HepG2 (cell line): ENCODE data around the gene DNMT3B. TPM values are rescaled to one million over a fixed set of nuclear protein-coding genes. Genes with fewer than 3 reads are reported as not detected.

ENCODE experiments used
- CHD4 ChIP-seq: fragments of 200-600 bp; sonication (generic); IDR thresholded peaks from 2 replicates; pipeline ENCODE4 v1.7.0; 2017; ENCODE audit warnings: mild to moderate bottlenecking, low read length, borderline replicate concordance
- ELF1 ChIP-seq: sonication (generic); formaldehyde crosslinking; IDR thresholded peaks from 2 replicates; pipeline ENCODE4 v1.4.0; 2020; ENCODE audit warnings: missing genetic modification reagents
- ESRRA ChIP-seq: sonication (generic); formaldehyde crosslinking; IDR thresholded peaks from 2 replicates; pipeline ENCODE4 v1.5.1; 2020; ENCODE audit warnings: mild to moderate bottlenecking, low read depth, missing genetic modification reagents
- HDAC1 ChIP-seq: sonication (generic); formaldehyde crosslinking; IDR thresholded peaks from 2 replicates; pipeline ENCODE4 v1.5.1; 2020; ENCODE audit warnings: mild to moderate bottlenecking, missing genetic modification reagents
- HNF4G ChIP-seq, 2 experiments: sonication (generic) in 1 of 2; formaldehyde crosslinking in 1 of 2; IDR thresholded peaks; 2 replicates each; pipeline versions ENCODE4 v1.4.0 to v1.6.1; 2011 to 2020; ENCODE audit warnings: borderline replicate concordance in 2 of 2, low read depth in 2 of 2, mild to moderate bottlenecking in 2 of 2, low read length in 1 of 2, missing genetic modification reagents in 1 of 2, moderate library complexity in 1 of 2
- IRF1 ChIP-seq: sonication (generic); formaldehyde crosslinking; IDR thresholded peaks from 2 replicates; pipeline ENCODE4 v1.4.0; 2020; ENCODE audit warnings: low read depth, mild to moderate bottlenecking, missing genetic modification reagents
- JDP2 ChIP-seq: sonication (generic); formaldehyde crosslinking; IDR thresholded peaks from 2 replicates; pipeline ENCODE4 v1.8.1; 2022; ENCODE audit warnings: missing genetic modification reagents, borderline replicate concordance
- KMT2B ChIP-seq: IDR thresholded peaks from 2 replicates; pipeline ENCODE4 v1.6.1; 2016; ENCODE audit warnings: missing genetic modification reagents, missing compliant biosample characterization
- MATR3 ChIP-seq: sonication (generic); formaldehyde crosslinking; IDR thresholded peaks from 2 replicates; pipeline ENCODE4 v1.4.0; 2020; ENCODE audit warnings: missing genetic modification reagents
- PBX3 ChIP-seq: sonication (generic); formaldehyde crosslinking; IDR thresholded peaks from 2 replicates; pipeline ENCODE4 v1.8.1; 2023; ENCODE audit warnings: missing genetic modification reagents, inconsistent platforms, borderline replicate concordance
- POGZ ChIP-seq: sonication (generic); formaldehyde crosslinking; IDR thresholded peaks from 2 replicates; pipeline ENCODE4 v1.4.0; 2020; ENCODE audit warnings: mild to moderate bottlenecking, missing genetic modification reagents
- RARA ChIP-seq: IDR thresholded peaks from 2 replicates; pipeline ENCODE4 v1.6.1; 2016; ENCODE audit warnings: missing genetic modification reagents, missing compliant biosample characterization
- SNAPC4 ChIP-seq: sonication (generic); formaldehyde crosslinking; IDR thresholded peaks from 2 replicates; pipeline ENCODE4 v1.4.0; 2020; ENCODE audit warnings: mild to moderate bottlenecking, missing genetic modification reagents
- STAG1 ChIP-seq: sonication (generic); formaldehyde crosslinking; IDR thresholded peaks from 2 replicates; pipeline ENCODE4 v1.4.0; 2020; ENCODE audit warnings: missing genetic modification reagents
- TBX2 ChIP-seq: sonication (generic); formaldehyde crosslinking; IDR thresholded peaks from 2 replicates; pipeline ENCODE4 v1.5.0; 2020; ENCODE audit warnings: missing genetic modification reagents, mild to moderate bottlenecking, borderline replicate concordance
- THAP11 ChIP-seq: IDR thresholded peaks from 2 replicates; pipeline ENCODE4 v1.6.1; 2016; ENCODE audit warnings: missing biosample characterization, missing genetic modification reagents
- ZFP1 ChIP-seq: IDR thresholded peaks from 2 replicates; pipeline ENCODE4 v1.6.1; 2016
- ZFY ChIP-seq: sonication (generic); formaldehyde crosslinking; IDR thresholded peaks from 2 replicates; pipeline ENCODE4 v1.4.0; 2020; ENCODE audit warnings: missing genetic modification reagents
- ZNF331 ChIP-seq: sonication (generic); formaldehyde crosslinking; IDR thresholded peaks from 2 replicates; pipeline ENCODE4 v1.4.0; 2020; ENCODE audit warnings: missing genetic modification reagents
- ZNF367 ChIP-seq: sonication (generic); formaldehyde crosslinking; IDR thresholded peaks from 2 replicates; pipeline ENCODE4 v1.4.0; 2020; ENCODE audit warnings: missing genetic modification reagents, borderline replicate concordance
- ZNF607 ChIP-seq: sonication (generic); formaldehyde crosslinking; IDR thresholded peaks from 2 replicates; pipeline ENCODE4 v1.5.1; 2020; ENCODE audit warnings: missing genetic modification reagents, mild to moderate bottlenecking, borderline replicate concordance
- ZNF614 ChIP-seq: IDR thresholded peaks from 2 replicates; pipeline ENCODE4 v1.6.1; 2018; ENCODE audit warnings: missing biosample characterization, missing genetic modification reagents, inconsistent platforms, borderline replicate concordance
- ZZZ3 ChIP-seq: sonication (generic); formaldehyde crosslinking; IDR thresholded peaks from 2 replicates; pipeline ENCODE4 v1.4.0; 2020; ENCODE audit warnings: missing genetic modification reagents, mild to moderate bottlenecking, borderline replicate concordance
- polyA plus RNA-seq, 8 experiments: library from polyadenylated mRNA; depleted of rRNA in 3 of 8; stranded (reverse) in 7 of 8; unstranded in 1 of 8; fragments of >200 nt; fragmentation: Illumina TruSeq in 4 of 8; extraction: Trizol in 4 of 8; gene quantifications; 2 replicates each; pipeline versions ENCODE4 v1.2.1 to v1.2.3, GENCODE V29; 2011 to 2016; ENCODE audit warnings: low read depth in 4 of 8, missing spikeins in 1 of 8, mixed read lengths in 1 of 8; ENCODE audit not compliant: insufficient read depth in 1 of 8
- total RNA-seq, 5 experiments: library from RNA; depleted of rRNA; stranded (reverse); fragments of >200 nt; fragmentation: Illumina TruSeq; extraction: Trizol; gene quantifications; 2 replicates each; pipeline ENCODE4 v1.2.3, GENCODE V29; 2016; ENCODE audit warnings: low read depth in 1 of 5

DNMT3B gene
- total and polyA plus RNA-seq, 2 of the 13 experiments (the other 11 are each of a cell fraction or from before 2014, with no cell fraction given), result 3.8 to 13.9 TPM

GRCh38 chr20:32819992-32820697 is 58.0 kb downstream of the DNMT3B start (continued):
- TF ChIP-seq KMT2B (CRISPR knock-in tag) (peak; percentile 76; the same call in 1 of the 2 replicates), RARA (peak; percentile 33; the same call in 1 of the 2 replicates), ZZZ3 (0 out of 2 replicates have a peak, but pooled peaks have one; percentile 56), THAP11 (CRISPR knock-in tag) (peak; percentile 75), ZFY (CRISPR knock-in tag) (peak; percentile 86), JDP2 (CRISPR knock-in tag) (no peak; the same call in 1 of the 2 replicates), MATR3 (0 out of 2 replicates have a peak, but pooled peaks have one; percentile 8), HDAC1 (CRISPR knock-in tag) (peak; percentile 80), ZNF607 (CRISPR knock-in tag) (peak; percentile 96), CHD4 (peak; percentile 57; the same call in 1 of the 2 replicates), PBX3 (CRISPR knock-in tag) (no peak), POGZ (CRISPR knock-in tag) (peak; percentile 62; the same call in 1 of the 2 replicates), ELF1 (CRISPR knock-in tag) (peak; percentile 77), ZNF331 (CRISPR knock-in tag) (peak; percentile 54; the same call in 1 of the 2 replicates), SNAPC4 (CRISPR knock-in tag) (no peak), ZNF614 (CRISPR knock-in tag) (no peak), ZNF367 (CRISPR knock-in tag) (no peak; the same call in 1 of the 2 replicates), IRF1 (CRISPR knock-in tag) (0 out of 2 replicates have a peak, but pooled peaks have one; percentile 24), TBX2 (CRISPR knock-in tag) (peak; percentile 47; the same call in 1 of the 2 replicates), STAG1 (CRISPR knock-in tag) (no peak), ESRRA (peak; percentile 73), ZFP1 (0 out of 2 replicates have a peak, but pooled peaks have one; percentile 18), HNF4G (IDR thresholded peaks at IDR 0.05; ENCODE audit: borderline replicate concordance, low read depth, low read length) (peak; percentile 13; the same call in 1 of the 2 replicates), HNF4G (CRISPR knock-in tag; IDR thresholded peaks at IDR 0.05; ENCODE audit: borderline replicate concordance, low read depth) (peak; percentile 56; the same call in 1 of the 2 replicates)
